Activated CD4-positive, alpha-beta T cell treated with anti-CD3 and anti-CD28 coated beads, Interleukin-2, amount 50 U/mL, for 48 hours (primary cell): Measurements from ENCODE around the gene PLGRKT.
"Not testable (repeated sequence)": the region's sequence is repeated elsewhere in the genome, so short reads cannot be mapped to it uniquely, and the experiment has no call there.

Experiments used
- DNase-seq, 2 experiments: peaks; one replicate each; pipeline ENCODE4 v3.0.0-alpha.2; 2020

Gene PLGRKT

DNA sequence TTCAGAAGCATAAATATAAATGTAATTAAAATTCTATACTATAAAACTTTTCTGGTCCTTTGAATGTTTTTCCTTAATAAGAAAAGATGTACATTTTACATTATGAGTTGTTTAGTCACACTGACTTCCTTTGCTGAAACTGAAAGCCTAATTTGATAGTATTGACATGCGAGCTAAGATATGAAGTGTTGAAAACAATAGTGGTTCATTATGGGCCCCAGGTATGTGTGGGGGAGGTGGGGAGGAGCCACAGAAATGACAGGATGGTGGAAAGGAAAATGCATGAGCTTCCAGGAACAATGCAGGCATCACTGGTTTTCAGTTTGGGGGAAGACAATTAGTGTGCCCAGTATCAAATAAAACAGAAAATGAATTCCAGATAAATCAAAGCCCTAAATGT is 62.6 kb downstream of the PLGRKT start:
- DNase-seq = peak; percentile 43 to 59

DNA sequence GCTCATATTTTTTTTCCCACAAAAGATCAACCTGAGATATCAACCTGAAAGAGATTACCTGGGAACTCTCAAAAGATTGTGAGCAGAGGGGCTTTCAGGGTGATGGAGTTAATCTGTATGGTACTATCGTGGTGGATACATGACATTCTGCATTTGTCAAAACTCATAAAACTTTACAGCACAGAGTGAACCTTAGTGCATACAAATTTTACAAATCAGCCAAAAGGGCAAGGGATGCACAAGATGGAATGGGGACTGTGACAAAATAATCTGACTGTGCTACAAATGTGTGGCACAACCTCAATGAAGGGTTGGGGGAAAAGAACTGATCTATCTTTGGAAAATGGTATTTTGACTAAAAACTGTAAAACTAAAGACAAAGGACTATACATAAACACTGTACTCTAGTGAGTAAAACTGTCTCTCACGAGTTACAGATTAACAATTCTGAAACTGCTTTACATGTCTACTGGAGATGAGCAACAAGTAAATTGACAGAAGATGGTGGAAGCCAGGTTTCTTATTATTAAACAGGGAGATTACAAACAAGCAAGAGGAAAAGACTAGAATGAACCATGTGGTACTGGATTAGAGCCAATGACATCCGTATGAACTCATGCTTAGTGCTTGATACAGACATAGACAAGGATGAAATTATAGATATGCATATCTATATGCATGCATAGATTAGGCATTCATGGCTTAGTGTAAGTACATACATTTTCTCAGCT is 73.3 kb downstream of the PLGRKT start:
- DNase-seq = no peak

GRCh38 chr9:5361326-5362010 is 76.3 kb downstream of the PLGRKT start:
- DNase-seq = no peak

- no peak for DNase-seq
These were observed 77.4 kb downstream of the PLGRKT start for GRCh38 chr9:5360341-5360740.

- no peak for DNase-seq
These were observed 80.2 kb downstream of the PLGRKT start for GRCh38 chr9:5357431-5358105.

DNA sequence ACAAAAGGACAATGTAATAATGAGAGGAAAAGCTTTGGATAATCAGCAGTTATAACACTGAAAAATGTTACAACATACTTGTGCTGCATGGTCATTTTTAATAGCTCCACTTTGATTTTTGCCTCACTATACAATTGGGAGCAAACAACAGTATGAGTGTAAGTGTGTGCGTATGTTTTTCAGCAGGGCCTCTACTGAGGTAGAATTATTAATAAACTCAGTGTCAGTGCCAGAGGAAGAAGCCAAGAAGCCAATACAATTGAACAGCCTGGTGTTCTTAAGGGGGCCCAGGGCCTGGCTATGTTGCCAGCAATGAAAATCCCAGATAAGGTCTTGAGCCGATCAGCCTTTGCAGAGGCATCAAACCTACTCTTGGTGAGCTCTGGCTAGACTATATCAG is 81.9 kb downstream of the PLGRKT start:
- no peak for DNase-seq

DNA sequence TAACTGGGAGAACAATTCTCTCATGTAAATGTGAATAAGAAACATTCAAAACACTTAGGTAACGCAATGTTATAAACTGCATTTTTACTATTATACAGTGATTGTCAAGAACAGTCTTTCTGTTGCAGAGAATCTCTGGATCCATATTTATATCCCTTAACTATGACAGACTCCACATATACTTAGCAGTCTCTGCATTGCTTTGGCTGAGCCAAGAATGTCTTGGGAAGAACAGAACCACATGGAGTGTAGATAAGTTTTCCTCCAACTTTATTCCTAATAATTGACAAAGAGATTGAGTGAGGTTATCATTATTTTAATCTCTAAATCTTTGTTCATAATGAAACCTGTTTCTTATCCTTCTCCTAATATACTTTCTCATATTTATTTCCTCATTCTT is 82.5 kb downstream of the PLGRKT start:
- no peak for DNase-seq

DNA sequence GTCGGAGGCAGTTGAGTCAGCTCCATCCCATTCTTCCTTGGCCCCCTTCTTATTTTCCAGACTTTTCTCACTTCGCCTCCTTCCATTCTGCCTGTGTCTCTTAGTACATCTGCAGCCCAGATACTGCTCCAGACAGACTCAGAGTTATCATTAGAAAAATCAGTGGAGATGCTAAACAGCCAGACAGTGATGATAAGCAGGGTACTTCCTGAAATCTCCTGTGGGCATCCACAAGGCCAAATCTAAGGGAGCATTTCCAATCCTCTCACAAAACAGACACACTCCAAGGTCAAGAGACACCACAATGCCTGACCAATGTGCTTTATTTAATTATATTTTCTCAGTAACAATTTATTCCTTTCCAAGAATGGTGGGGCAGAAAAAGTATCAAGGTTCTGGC is 83.5 kb downstream of the PLGRKT start:
- DNase-seq = no peak

DNA sequence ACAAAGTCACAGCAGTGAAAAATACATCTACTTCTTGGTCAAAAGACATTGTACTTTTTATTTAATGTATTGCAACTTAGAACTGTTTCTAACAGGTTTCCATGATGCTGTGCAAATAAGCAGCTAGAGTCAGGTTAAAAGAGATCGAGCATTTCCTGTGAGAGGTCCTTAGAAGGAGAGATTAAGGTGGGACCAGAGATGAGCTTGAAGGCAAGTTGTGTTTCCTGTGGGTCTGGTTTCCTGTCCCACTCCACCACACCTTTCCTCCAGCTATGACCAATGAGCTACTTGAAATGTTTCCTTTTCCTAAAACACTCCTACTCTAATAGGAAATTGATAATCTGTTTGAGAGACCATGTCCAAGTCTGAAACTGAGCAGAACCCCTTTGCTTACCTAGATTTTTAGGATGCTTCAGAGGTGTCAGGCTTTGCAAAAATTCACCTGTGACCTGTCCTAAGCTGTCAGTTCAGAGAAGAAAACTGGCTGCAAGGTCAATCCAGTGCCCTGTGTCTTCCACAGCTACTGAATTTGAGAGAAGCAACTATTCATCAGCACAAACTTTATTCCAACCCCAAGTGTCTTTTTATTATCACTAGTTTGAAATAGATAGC is 85.0 kb downstream of the PLGRKT start:
- DNase-seq = no peak

DNA sequence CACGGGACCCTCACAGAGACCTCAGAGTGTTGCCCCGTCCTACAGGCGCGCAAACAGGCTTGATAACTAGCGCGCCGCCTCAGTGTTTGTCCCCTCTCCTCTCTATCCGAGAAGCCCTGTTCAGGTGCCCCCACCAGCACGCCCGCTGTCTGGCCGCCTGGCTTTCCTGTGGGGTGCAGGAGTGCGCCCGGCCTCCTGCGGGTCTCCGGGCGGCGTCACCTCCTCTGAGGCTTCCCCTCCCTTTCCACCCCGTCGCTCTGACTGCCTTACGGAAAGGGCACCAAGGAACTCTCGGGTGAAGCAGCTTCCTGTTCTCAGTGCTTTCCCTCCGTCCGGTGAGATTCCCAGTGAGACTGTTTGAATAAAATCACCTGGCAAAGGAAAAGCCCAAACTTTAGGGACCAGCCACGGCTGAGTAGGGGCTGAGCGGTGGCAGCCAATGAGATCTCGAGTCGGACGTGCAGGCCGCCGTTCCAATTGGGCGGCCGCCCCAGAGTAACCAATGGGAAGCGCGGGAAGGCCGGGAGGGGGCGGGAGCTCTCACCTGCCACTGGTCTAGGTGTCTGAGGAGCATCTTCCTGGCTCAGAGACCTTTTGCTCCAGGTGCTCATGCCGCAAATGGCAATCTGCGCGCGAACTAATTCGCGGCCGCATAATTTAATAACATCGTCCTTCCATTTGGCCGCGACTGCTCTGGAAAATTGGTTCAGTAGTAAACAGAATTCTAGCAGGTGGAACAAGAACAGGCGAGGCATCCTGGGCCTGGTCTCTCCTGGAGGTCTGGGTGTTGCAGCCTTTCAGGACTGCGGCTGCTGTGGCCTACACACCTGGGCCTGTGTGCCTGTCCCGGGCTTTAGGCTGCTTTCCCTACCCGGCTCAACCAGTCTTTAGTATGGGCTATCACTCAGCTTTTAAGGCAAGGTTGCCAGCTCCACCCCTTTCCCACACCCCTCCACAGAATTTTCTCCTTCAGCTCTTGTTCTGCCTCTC is 98.4 kb downstream of the PLGRKT start, which contains the start of gene RLN1:
Gene RLN1, minus strand, starts transcription at position 885 of the 990 bp plus-strand sequence. Its CDS starts 130 bp downstream, at position 755.
- DNase-seq = peak; percentile 16 to 33

- no peak for DNase-seq
These were observed 101.0 kb downstream of the PLGRKT start for GRCh38 chr9:5336688-5337087.

DNA sequence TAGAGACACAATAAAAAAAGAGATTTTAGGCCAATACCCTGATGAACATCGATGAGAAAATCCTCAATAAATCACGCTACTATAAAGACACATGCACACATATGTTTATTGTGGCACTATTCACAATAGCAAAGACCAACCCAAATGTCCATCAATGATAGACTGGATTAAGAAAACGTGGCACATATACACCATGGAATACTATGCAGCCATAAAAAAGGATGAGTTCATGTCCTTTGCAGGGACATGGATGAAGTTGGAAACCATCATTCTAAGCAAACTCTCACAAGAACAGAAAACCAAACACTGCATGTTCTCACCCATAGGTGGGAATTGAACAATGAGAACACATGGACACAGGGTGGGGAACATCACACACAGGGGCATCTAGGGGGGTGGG is 106.4 kb downstream of the PLGRKT start:
- not testable (repeated sequence) for DNase-seq

DNA sequence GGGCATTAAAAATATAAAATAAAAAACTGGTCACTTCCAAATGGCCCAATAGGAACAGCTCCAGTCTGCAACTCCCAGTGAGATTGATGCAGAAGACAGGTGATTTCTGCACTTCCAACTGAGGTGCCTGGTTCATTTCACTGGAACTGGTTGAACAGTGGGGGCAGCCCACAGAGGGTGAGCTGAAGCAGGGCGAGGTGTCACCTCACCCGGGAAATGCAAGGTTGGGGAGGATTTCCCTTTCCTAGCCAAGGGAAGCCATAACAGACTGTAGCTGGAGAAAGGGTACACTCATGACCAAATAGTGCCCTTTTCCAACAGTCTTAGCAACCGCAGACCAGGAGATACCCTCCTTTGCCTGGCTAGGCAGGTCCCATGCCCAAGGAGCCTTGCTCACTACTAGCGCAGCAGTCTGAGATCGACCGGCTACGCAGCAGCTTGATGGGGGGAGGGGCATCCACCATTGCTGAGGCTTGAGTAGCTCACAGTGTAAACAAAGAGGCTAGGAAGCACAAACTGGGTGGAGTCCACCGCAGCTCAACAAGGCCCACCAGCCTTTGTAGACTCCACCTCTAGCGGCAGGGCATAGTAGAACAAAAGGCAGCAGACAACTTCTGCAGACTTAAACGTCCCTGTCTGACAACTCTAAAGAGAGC is 110.7 kb downstream of the PLGRKT start:
- DNase-seq = no peak

DNA sequence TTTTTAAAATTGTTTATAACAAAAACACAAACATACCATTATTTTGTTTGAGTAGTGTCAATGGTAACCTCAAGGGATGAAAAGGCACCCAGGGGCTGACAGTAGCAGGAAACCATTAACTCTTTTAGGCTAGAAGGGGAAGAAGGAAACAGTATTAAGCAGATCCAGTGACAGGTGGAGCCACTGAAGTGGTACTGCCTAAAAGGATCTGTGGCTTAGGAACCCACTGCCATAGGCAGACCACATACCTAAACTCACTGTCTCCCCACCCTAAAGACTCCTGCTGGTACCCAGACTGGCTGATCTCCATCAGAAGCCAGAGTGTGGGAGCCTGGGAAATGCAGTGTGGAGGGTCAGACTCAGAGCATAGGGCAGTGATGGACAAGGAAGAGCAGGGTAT is 111.5 kb downstream of the PLGRKT start:
- no peak for DNase-seq

DNA sequence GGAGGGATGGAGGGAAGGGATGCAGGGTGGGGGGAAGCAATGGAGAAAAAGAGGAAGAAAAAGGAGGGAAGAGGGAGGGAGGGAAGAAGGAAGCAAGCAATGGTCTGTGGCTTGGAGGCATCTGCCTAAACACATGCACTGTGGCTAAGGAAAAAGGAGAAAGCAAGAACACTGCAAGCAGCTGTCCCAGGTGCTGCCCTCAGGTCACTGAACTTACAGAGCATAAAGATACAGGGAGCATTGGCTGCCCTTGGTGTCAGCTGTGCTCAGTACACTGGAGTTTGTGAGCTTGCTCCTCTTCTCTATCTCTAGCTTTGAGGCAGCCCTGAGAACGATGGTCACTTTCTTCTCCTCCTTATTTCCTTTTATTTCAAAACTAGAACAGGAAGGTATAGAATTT is 116.1 kb downstream of the PLGRKT start:
- not testable (repeated sequence) for DNase-seq

GRCh38 chr9:5321058-5321457 is 116.7 kb downstream of the PLGRKT start:
- no peak for DNase-seq

DNA sequence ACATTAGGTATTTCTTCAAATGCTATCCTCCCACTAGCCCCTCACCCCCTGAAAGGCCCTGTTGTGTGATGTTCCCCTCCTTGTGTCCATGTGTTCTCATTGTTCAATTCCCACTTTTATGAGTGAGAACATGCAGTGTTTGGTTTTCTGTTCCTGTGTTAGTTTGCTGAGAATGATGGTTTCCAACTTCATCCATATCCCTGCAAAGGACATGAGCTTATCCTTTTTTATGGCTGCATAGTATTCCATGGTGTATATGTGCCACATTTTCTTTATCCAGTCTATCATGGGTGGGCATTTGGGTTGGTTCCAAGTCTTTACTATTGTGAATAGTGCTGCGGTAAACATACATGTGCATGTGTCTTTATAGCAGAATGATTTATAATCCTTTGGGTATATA is 121.3 kb downstream of the PLGRKT start:
- not testable (repeated sequence) for DNase-seq

DNA sequence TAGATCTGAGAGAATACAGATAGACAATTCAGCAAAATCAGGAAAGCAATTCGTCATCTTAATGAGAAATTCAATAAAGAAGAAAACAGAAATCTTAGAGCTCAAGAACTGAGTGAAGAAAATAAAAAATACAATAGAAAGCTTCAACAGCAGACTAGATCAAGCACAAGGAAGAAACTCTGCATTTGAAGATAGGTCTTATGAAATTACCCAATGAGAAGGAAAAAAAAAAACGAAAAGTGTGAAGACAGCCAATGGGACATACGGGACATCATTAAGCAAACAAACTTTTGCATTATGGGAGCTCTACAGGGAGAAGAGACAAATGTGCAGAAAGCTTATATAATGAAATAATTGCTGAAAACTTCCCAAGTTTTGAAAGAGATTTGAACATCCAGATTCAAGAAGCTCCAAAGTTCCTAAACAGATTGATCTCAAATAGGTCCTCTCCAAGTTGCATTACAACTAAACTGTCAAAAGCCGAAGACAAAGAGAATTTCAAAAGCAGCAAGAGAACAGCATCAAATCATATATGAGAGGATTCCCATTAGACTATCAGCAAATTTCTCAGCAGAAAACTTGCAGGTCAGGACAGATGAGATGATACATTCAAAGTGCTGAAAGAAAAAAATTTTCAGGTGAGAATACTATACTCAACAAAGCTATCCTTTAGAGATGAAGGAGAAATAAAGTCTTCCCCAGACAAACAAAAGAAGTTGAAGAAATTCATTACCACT is 122.4 kb downstream of the PLGRKT start:
- no peak for DNase-seq

- no peak for DNase-seq
These were observed 126.9 kb downstream of the PLGRKT start for GRCh38 chr9:5310851-5311250.
